ENCODE data around the gene KHDRBS2.

KHDRBS2 gene

DNA sequence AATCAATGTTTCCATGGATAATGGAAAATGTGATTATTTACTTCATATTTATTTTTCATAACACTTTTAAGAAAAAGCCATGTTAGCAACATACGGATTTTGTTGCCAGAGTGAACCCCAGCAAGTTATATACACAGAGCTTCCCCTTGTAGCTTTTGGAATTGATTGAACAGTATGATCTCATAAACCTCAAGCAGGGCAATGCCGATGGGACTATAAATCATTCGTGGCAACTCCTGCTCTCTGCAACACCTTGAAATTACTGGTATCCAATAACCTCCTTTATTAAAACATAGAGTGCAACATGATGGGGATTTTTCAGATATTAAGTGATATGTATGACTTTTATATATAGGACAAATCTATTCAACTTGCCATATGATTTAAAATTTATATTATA, 428.5 kb downstream of the KHDRBS2 start:
- H3K79me2 ChIP-seq (ENCODE audit: control insufficient read depth, insufficient read depth, low read length), result no peaks in the 10 kb centered on the region
- H3K79me1 ChIP-seq (ENCODE audit: low read length), result no peaks in the 10 kb centered on the region
- no peak overlapping the region for H4K8ac ChIP-seq (ENCODE audit: low read depth, low read length)
- H3K23ac ChIP-seq (ENCODE audit: low read length), result no peak overlapping the region
- no peak overlapping the region for H2BK120ac ChIP-seq (ENCODE audit: low read depth, low read length)
- H3K18ac ChIP-seq (ENCODE audit: low read length), result no peak overlapping the region
- H3K4me1 ChIP-seq (ENCODE audit: control insufficient read depth, low read depth, low read length), result no peaks in the 10 kb centered on the region
- H2BK15ac ChIP-seq (replicated peaks; ENCODE audit: low read depth), result no peak overlapping the region
- no peak overlapping the region for H2AK5ac ChIP-seq (ENCODE audit: low read length)
- WGBS (ENCODE audit: extremely low coverage, insufficient coverage, low lambda C conversion rate), result no CpG with 5 or more reads among the region's 3 CpGs
- no peak overlapping the region for H3K9ac ChIP-seq (ENCODE audit: low read length)
- H3K27ac ChIP-seq (ENCODE audit: low read depth, low read length), result no peak overlapping the region
- H3K36me3 ChIP-seq (ENCODE audit: control insufficient read depth, insufficient read depth, low read length), result no peaks in the 10 kb centered on the region
- H3K4me3 ChIP-seq (ENCODE audit: low read length), result no peak overlapping the region
- H3K56ac ChIP-seq (ENCODE audit: low read length), result no peak overlapping the region
- no peak overlapping the region for H3K4ac ChIP-seq (ENCODE audit: low read depth, low read length)
- no peaks in the 10 kb centered on the region for H3K27me3 ChIP-seq (ENCODE audit: insufficient read depth, low read length, poor library complexity)
- H4K5ac ChIP-seq (ENCODE audit: low read length), result no peak overlapping the region
- DNase-seq, result no peak
- no peak overlapping the region for H3K4me2 ChIP-seq (ENCODE audit: low read length)
- H2BK5ac ChIP-seq (ENCODE audit: low read length), result no peak overlapping the region

DNA sequence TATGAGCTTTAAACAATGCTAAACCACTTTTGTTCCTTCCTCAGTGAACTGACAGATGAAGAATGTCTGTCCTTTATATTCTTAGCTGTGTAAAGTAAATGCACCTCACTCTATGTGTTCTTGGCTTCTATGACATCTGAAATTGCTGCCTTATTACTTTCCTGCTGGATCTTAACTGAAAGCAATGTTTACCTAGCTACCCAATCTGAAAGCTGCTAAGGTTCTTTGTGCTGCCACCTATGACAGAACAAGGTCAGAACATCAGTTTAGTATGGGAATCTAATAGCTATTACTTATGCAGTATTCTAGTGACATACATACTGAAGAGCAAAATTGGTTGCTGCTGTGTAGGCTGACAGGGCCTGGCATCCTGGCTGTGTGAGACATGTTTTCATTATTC, 444.1 kb downstream of the KHDRBS2 start:
- H4K5ac ChIP-seq (ENCODE audit: low read length), result no peak overlapping the region
- H3K4ac ChIP-seq (ENCODE audit: low read depth, low read length), result no peak overlapping the region
- H3K27ac ChIP-seq (ENCODE audit: low read depth, low read length), result no peak overlapping the region
- no peaks in the 10 kb centered on the region for H3K36me3 ChIP-seq (ENCODE audit: control insufficient read depth, insufficient read depth, low read length)
- H4K8ac ChIP-seq (ENCODE audit: low read depth, low read length), result no peak overlapping the region
- no peak for DNase-seq
- H3K79me1 ChIP-seq (ENCODE audit: low read length), result no peaks in the 10 kb centered on the region
- H3K56ac ChIP-seq (ENCODE audit: low read length), result no peak overlapping the region
- no peak overlapping the region for H3K18ac ChIP-seq (ENCODE audit: low read length)
- H3K4me1 ChIP-seq (ENCODE audit: control insufficient read depth, low read depth, low read length), result no peaks in the 10 kb centered on the region
- H2AK5ac ChIP-seq (ENCODE audit: low read length), result no peak overlapping the region
- H2BK15ac ChIP-seq (replicated peaks; ENCODE audit: low read depth), result no peak overlapping the region
- no peak overlapping the region for H3K9ac ChIP-seq (ENCODE audit: low read length)
- H2BK5ac ChIP-seq (ENCODE audit: low read length), result no peak overlapping the region
- no peak overlapping the region for H3K4me2 ChIP-seq (ENCODE audit: low read length)
- H3K27me3 ChIP-seq (ENCODE audit: insufficient read depth, low read length, poor library complexity), result no peaks in the 10 kb centered on the region
- no peak overlapping the region for H3K23ac ChIP-seq (ENCODE audit: low read length)
- H2BK120ac ChIP-seq (ENCODE audit: low read depth, low read length), result no peak overlapping the region
- H3K79me2 ChIP-seq (ENCODE audit: control insufficient read depth, insufficient read depth, low read length), result no peaks in the 10 kb centered on the region
- no peak overlapping the region for H3K4me3 ChIP-seq (ENCODE audit: low read length)

DNA sequence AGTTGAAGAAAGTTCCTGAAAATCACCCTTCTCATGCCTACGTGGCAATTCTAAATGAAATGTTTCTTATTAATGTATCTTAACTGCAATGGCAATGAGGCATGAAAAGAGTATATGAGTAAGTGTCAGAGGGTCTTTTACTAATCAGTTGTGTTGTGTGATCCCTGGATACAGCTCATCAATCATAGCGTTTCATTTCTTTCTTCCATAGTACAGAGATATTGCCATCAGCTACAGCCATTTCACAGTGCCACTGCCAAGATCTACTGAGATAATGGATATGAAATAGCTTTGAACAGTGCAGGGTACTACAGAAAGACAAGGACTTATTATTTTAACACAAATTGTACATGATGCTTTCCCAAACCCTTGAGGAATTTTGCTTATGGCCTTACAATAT, 450.8 kb downstream of the KHDRBS2 start:
- Histone ChIP-seq H3K4ac (ENCODE audit: low read depth, low read length) (no peak overlapping the region), H3K18ac (ENCODE audit: low read length) (no peak overlapping the region), H3K27ac (ENCODE audit: low read depth, low read length) (no peak overlapping the region), H2BK15ac (replicated peaks; ENCODE audit: low read depth) (no peak overlapping the region), H3K79me2 (ENCODE audit: control insufficient read depth, insufficient read depth, low read length) (no peaks in the 10 kb centered on the region), H2BK5ac (ENCODE audit: low read length) (no peak overlapping the region), H2BK120ac (ENCODE audit: low read depth, low read length) (no peak overlapping the region), H3K27me3 (ENCODE audit: insufficient read depth, low read length, poor library complexity) (no peaks in the 10 kb centered on the region), H3K4me3 (ENCODE audit: low read length) (no peak overlapping the region), H3K4me1 (ENCODE audit: control insufficient read depth, low read depth, low read length) (no peaks in the 10 kb centered on the region), H3K4me2 (ENCODE audit: low read length) (no peak overlapping the region), H4K8ac (ENCODE audit: low read depth, low read length) (no peak overlapping the region), H3K9ac (ENCODE audit: low read length) (no peak overlapping the region), H3K23ac (ENCODE audit: low read length) (no peak overlapping the region), H2AK5ac (ENCODE audit: low read length) (no peak overlapping the region), H3K36me3 (ENCODE audit: control insufficient read depth, insufficient read depth, low read length) (no peaks in the 10 kb centered on the region), H4K5ac (ENCODE audit: low read length) (no peak overlapping the region), H3K79me1 (ENCODE audit: low read length) (no peaks in the 10 kb centered on the region), H3K56ac (ENCODE audit: low read length) (no peak overlapping the region)
- no CpG with 5 or more reads among the region's 2 CpGs for WGBS (ENCODE audit: extremely low coverage, insufficient coverage, low lambda C conversion rate)
- no peak for DNase-seq

- Histone ChIP-seq H3K18ac (ENCODE audit: low read length) (no peak overlapping the region), H2BK5ac (ENCODE audit: low read length) (no peak overlapping the region), H3K4me2 (ENCODE audit: low read length) (no peak overlapping the region), H3K56ac (ENCODE audit: low read length) (no peak overlapping the region), H3K4ac (ENCODE audit: low read depth, low read length) (no peak overlapping the region), H3K79me1 (ENCODE audit: low read length) (no peaks in the 10 kb centered on the region), H3K4me1 (ENCODE audit: control insufficient read depth, low read depth, low read length) (no peaks in the 10 kb centered on the region), H4K5ac (ENCODE audit: low read length) (no peak overlapping the region), H3K27ac (ENCODE audit: low read depth, low read length) (no peak overlapping the region), H3K27me3 (ENCODE audit: insufficient read depth, low read length, poor library complexity) (no peaks in the 10 kb centered on the region), H3K36me3 (ENCODE audit: control insufficient read depth, insufficient read depth, low read length) (no peaks in the 10 kb centered on the region), H2BK15ac (replicated peaks; ENCODE audit: low read depth) (no peak overlapping the region), H2BK120ac (ENCODE audit: low read depth, low read length) (no peak overlapping the region), H4K8ac (ENCODE audit: low read depth, low read length) (no peak overlapping the region), H3K9ac (ENCODE audit: low read length) (no peak overlapping the region), H2AK5ac (ENCODE audit: low read length) (no peak overlapping the region), H3K79me2 (ENCODE audit: control insufficient read depth, insufficient read depth, low read length) (no peaks in the 10 kb centered on the region), H3K4me3 (ENCODE audit: low read length) (no peak overlapping the region), H3K23ac (ENCODE audit: low read length) (no peak overlapping the region)
- WGBS (ENCODE audit: extremely low coverage, insufficient coverage, low lambda C conversion rate), result no CpG with 5 or more reads among the region's 2 CpGs
- DNase-seq, result no peak
Measured at GRCh38 chr6:61833176-61833755, 452.8 kb downstream of the KHDRBS2 start.

- no peak overlapping the region for H4K5ac ChIP-seq (ENCODE audit: low read length)
- no peaks in the 10 kb centered on the region for H3K36me3 ChIP-seq (ENCODE audit: control insufficient read depth, insufficient read depth, low read length)
- no peak overlapping the region for H3K56ac ChIP-seq (ENCODE audit: low read length)
- DNase-seq, result no peak
- no peak overlapping the region for H3K4me2 ChIP-seq (ENCODE audit: low read length)
- no peaks in the 10 kb centered on the region for H3K27me3 ChIP-seq (ENCODE audit: insufficient read depth, low read length, poor library complexity)
- H3K79me1 ChIP-seq (ENCODE audit: low read length), result no peaks in the 10 kb centered on the region
- H3K79me2 ChIP-seq (ENCODE audit: control insufficient read depth, insufficient read depth, low read length), result no peaks in the 10 kb centered on the region
- H3K27ac ChIP-seq (ENCODE audit: low read depth, low read length), result no peak overlapping the region
- no peaks in the 10 kb centered on the region for H3K4me1 ChIP-seq (ENCODE audit: control insufficient read depth, low read depth, low read length)
- H3K9ac ChIP-seq (ENCODE audit: low read length), result no peak overlapping the region
- H3K18ac ChIP-seq (ENCODE audit: low read length), result no peak overlapping the region
- WGBS (ENCODE audit: extremely low coverage, insufficient coverage, low lambda C conversion rate), result no CpG with 5 or more reads among the region's 2 CpGs
- H4K8ac ChIP-seq (ENCODE audit: low read depth, low read length), result no peak overlapping the region
- no peak overlapping the region for H2BK120ac ChIP-seq (ENCODE audit: low read depth, low read length)
- H3K23ac ChIP-seq (ENCODE audit: low read length), result no peak overlapping the region
- no peak overlapping the region for H3K4me3 ChIP-seq (ENCODE audit: low read length)
- no peak overlapping the region for H2BK5ac ChIP-seq (ENCODE audit: low read length)
- H2BK15ac ChIP-seq (replicated peaks; ENCODE audit: low read depth), result no peak overlapping the region
- no peak overlapping the region for H2AK5ac ChIP-seq (ENCODE audit: low read length)
- H3K4ac ChIP-seq (ENCODE audit: low read depth, low read length), result no peak overlapping the region
Measured at GRCh38 chr6:61817716-61818115, 468.3 kb downstream of the KHDRBS2 start.

GRCh38 chr6:61810047-61810446, 476.0 kb downstream of the KHDRBS2 start:
- WGBS (ENCODE audit: extremely low coverage, insufficient coverage, low lambda C conversion rate), result no CpG with 5 or more reads among the region's 3 CpGs
- no peak overlapping the region for H3K4me3 ChIP-seq (ENCODE audit: low read length)

More at GRCh38 chr6:61810047-61810446, 476.0 kb downstream of the KHDRBS2 start:
- Histone ChIP-seq H3K79me2 (ENCODE audit: control insufficient read depth, insufficient read depth, low read length) (no peaks in the 10 kb centered on the region), H3K4ac (ENCODE audit: low read depth, low read length) (no peak overlapping the region), H3K18ac (ENCODE audit: low read length) (no peak overlapping the region), H4K5ac (ENCODE audit: low read length) (no peak overlapping the region), H3K4me1 (ENCODE audit: control insufficient read depth, low read depth, low read length) (no peaks in the 10 kb centered on the region), H3K79me1 (ENCODE audit: low read length) (no peaks in the 10 kb centered on the region), H3K4me2 (ENCODE audit: low read length) (no peak overlapping the region), H2BK15ac (replicated peaks; ENCODE audit: low read depth) (no peak overlapping the region), H3K56ac (ENCODE audit: low read length) (no peak overlapping the region), H2AK5ac (ENCODE audit: low read length) (no peak overlapping the region), H3K27me3 (ENCODE audit: insufficient read depth, low read length, poor library complexity) (no peaks in the 10 kb centered on the region), H2BK120ac (ENCODE audit: low read depth, low read length) (no peak overlapping the region), H2BK5ac (ENCODE audit: low read length) (no peak overlapping the region), H3K27ac (ENCODE audit: low read depth, low read length) (no peak overlapping the region), H4K8ac (ENCODE audit: low read depth, low read length) (no peak overlapping the region), H3K23ac (ENCODE audit: low read length) (no peak overlapping the region), H3K36me3 (ENCODE audit: control insufficient read depth, insufficient read depth, low read length) (no peaks in the 10 kb centered on the region), H3K9ac (ENCODE audit: low read length) (no peak overlapping the region)
- peak; percentile 5 for DNase-seq
